ENCODE data around the gene SLC35E2B.
"Not testable (repeated sequence)": the region's sequence is repeated elsewhere in the genome, so short reads cannot be mapped to it uniquely, and the experiment has no call there.

The SLC35E2B gene

GRCh38 chr1:1692714-1693647 is at the start of gene SLC35E2B:
SLC35E2B (minus strand) TSS chr1:1692795; CDS start chr1:1676699, 16,096 bp downstream.
- DNase-seq (ENCODE audit: low read depth in 2 of 2), result peak; percentile 87

GRCh38 chr1:1741013-1741412 is 48.4 kb upstream of the SLC35E2B start:
- not testable (repeated sequence) for DNase-seq (ENCODE audit: low read depth in 2 of 2)

GRCh38 chr1:1738799-1739337 is 46.3 kb upstream of the SLC35E2B start:
- DNase-seq (ENCODE audit: low read depth in 2 of 2), result not testable (repeated sequence)

GRCh38 chr1:1737675-1738590 is 45.3 kb upstream of the SLC35E2B start:
- DNase-seq (ENCODE audit: low read depth in 2 of 2), result not testable (repeated sequence)

DNA sequence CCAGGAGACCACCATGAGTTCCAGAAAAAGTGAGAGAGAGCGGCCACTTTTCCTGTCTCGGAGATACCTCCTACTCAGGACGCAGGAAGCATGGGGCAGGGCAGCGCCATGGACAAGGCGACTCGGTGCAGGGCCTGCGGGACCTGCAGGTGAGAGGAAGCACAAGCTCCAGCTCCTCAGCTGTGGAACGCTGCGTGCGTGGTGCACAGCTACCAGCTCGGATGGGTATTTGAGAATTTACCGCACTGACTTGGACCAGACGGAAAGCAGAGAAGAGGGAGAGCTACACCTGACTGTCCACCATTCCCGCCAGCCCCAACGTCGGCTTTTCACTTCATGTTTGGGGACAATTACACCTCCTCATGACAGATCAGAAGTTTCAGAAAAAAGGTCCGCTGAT is 39.8 kb upstream of the SLC35E2B start:
- no peak for DNase-seq (ENCODE audit: low read depth in 2 of 2)

DNA sequence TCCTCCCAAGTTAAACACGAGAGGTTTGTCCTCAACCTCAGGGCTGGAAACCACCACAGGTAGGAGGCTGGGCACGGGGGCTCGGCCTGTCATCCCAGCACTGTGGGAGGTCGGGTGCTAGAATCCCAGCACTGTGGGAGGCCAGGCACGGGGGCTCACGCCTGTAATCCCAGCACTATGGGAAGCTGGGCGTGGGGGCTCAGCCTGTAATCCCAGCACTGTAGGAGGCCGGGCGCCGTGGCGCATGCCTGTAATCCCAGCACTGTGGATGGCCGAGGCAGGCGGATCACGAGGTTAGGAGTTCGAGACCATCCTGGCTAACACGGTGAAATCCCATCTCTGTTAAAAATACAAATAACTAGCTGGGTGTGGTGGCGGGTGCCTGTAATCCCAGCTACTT is 38.3 kb upstream of the SLC35E2B start:
- no peak for DNase-seq (ENCODE audit: low read depth in 2 of 2)

GRCh38 chr1:1730230-1730629 is 37.6 kb upstream of the SLC35E2B start:
- not testable (repeated sequence) for DNase-seq (ENCODE audit: low read depth in 2 of 2)

DNA sequence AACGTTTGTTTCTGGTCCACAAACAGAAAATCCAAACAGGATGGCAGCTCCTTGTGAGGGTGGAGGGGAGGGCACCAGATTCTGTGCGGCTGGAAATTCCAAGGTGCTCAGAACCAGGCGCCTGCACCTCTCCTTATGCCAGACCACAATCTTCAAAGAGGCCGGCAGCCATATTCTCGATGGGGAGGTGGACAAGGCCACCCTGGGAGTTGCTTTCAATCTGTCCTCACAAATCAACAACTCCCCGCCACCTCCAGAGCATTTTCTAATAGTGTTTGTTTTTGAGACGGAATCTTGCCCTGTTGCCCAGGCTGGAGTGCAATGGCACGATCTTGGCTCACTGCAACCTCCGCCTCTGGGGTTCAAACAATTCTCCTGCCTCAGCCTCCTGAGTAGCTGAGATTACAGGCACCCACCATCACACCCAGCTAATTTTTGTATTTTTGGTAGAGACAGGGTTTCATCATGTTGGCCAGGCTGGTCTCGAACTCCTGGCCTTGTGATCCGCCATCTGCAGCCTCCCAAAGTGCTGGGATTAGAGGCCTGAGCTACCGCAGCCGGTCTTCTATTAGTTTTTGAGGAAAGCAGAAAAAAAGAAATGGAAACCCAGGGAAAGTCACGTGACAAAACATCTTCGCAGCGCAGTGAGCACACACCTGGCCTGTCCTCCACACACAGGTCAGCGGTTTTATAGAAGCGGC is 36.7 kb upstream of the SLC35E2B start:
- not testable (repeated sequence) for DNase-seq (ENCODE audit: low read depth in 2 of 2)

DNA sequence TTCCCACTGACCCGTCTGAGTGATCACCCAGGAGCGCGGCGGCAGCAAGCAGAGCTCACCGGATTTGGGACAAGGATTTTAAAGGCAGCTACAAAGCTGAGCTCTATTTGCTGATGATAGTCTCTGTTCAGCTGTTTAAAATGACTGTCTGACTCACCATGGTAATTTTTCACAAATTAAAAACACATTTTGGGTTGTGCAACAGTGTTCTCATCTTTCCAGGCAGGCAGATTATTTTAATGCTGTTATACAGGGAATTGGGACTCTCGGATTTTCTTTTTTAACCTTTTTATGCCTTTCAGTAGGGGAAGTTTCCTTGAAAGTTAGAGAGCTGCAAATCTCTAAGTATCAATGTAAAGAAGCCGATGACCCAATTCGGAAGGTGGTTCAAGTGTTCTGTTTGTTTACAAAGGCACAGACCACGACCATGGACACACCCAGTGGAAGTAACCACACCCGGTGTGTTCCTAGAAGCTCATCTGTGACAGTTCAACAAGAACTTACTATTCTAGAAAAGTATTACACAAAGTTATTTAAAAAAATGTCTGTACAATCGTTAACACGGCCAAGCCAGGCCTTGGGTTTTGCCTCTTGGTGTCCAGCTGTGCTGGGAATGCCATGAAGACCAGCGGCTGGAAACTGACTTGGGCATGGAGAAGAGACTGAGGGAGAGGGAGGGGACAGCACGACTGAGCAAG is 35.9 kb upstream of the SLC35E2B start:
- not testable (repeated sequence) for DNase-seq (ENCODE audit: low read depth in 2 of 2)

DNA sequence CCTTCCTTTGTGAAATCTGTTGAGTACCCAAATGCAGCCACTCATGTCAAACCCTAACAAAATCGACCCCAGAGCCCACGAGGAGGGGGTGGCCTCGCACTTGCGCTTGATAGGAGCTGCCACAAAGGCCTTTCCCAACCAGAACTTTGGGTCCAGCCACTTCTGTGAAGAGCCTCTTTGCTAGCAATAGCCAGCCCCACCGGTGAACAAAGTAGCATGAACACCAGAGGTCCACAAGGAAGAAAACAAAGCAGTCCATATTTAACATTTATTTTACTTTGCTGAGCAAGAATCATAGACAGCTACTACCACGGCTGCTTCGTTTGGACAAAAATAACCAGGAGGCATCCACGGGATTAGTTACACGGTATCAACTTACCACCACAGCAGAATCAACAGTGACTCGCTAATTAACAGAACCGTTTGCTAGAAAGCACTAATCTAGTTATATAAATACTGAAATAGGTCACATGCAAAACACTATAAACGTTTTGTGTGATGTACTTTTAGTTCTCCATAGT is 34.6 kb upstream of the SLC35E2B start:
- DNase-seq (ENCODE audit: low read depth in 2 of 2), result not testable (repeated sequence)

GRCh38 chr1:1726088-1726487 is 33.5 kb upstream of the SLC35E2B start:
- DNase-seq (ENCODE audit: low read depth in 2 of 2), result not testable (repeated sequence)

GRCh38 chr1:1724035-1724864 is 31.7 kb upstream of the SLC35E2B start, which contains the start of gene CDK11A:
CDK11A (minus strand) TSS chr1:1724357; CDS start chr1:1722818, 1,539 bp downstream.
- DNase-seq (ENCODE audit: low read depth in 2 of 2), result peak; percentile 99

DNA sequence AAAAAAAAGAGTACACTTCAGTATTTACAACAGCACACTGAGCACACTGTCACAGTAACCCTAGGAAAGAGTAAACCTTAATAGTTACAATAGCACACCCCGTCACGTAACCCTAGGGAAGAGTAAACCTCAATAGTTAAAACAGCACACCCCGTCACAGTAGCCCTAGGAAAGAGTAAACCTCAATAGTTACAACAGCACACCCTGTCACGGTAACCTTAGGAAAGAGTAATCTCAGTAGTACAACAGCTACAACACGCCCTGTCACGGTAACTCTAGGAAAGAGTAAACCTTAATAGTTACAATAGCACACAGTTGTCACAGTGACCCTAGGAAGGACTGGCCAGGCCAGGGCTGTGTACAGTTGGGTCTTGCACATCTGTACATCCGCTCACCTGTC is 28.6 kb upstream of the SLC35E2B start:
- DNase-seq (ENCODE audit: low read depth in 2 of 2), result no peak

DNA sequence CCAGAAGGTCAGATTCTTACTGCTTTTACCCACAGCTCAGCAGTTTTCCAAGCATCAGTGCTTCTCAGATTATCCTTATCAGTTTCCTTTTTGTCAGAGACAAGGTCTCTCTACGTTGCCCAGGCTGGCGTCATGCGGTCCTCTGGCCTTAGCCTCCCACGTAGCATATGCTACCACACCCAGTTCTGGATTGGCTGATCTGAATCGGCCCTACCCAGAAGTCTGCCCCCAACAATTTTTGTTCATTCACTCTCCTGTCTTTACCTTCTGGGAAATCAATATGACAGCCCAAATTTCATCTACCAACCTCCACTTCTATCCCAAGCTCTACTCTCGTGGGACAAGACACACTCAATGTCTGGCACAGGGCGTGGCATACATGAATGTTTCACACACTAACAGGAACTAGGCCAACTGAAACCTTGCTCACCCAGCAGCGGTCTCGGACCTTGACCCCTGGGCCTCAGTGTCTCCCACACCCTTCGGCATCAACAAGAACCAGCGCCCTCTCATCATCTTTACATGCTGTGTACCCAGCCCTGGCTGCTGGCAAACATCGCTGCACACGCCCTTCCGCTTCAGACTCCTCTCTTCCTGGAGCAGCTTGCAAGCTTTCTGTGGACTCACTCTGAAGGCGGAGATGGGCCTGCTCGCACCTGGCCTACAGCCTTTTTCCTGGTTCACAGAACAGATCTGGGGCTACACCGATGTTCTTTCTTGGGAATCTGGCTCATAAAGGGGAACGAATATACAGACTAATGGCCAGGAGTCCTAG is 22.7 kb upstream of the SLC35E2B start:
- not testable (repeated sequence) for DNase-seq (ENCODE audit: low read depth in 2 of 2)

GRCh38 chr1:1707897-1708296 is 15.3 kb upstream of the SLC35E2B start:
- DNase-seq (ENCODE audit: low read depth in 2 of 2), result not testable (repeated sequence)

- DNase-seq (ENCODE audit: low read depth in 2 of 2), result not testable (repeated sequence)
These were observed 14.6 kb upstream of the SLC35E2B start for GRCh38 chr1:1707241-1707640.

GRCh38 chr1:1705623-1706022 is 13.0 kb upstream of the SLC35E2B start:
- not testable (repeated sequence) for DNase-seq (ENCODE audit: low read depth in 2 of 2)

GRCh38 chr1:1704284-1704957 is 11.8 kb upstream of the SLC35E2B start:
- DNase-seq (ENCODE audit: low read depth in 2 of 2), result not testable (repeated sequence)
